AG09309 (cell line): ENCODE results near the gene CDPF1.

Experiments used
- DNase-seq: peaks from one replicate; pipeline ENCODE4 v3.0.0-alpha.2; 2010; ENCODE audit warnings: low read depth
- H3K4me3 ChIP-seq: 2 replicates; pipeline ENCODE4 v1.5.1; 2011; ENCODE audit warnings: mild to moderate bottlenecking, low read depth, low read length, moderate library complexity; ENCODE audit not compliant: control insufficient read depth
- TF ChIP-seq, protein P1 (sequence below): IDR thresholded peaks from 2 replicates; pipeline ENCODE4 v1.5.1; 2011; ENCODE audit warnings: mild to moderate bottlenecking, low read depth, low read length, inconsistent platforms; ENCODE audit not compliant: insufficient read depth, control insufficient read depth; ENCODE audit errors: missing control alignments

The CDPF1 gene

DNA sequence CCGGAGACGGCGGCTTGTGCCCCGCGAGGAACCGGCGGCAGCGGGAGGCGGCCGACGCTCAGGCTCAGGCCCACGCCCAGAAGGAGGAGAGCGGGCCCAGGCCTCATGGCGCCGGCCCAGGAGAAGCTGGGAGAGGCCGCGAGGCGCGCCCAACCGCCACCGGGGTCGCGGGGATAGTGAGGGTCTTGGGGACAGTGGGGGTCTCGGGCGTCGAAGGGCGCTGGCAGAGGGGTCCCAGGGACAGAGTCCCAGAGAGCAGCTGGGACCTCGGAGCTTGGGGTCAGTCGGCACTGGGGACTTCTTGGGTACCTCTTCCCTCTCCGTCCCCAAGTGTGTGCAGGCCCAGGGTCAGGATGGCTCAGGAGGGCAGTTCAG is 13.1 kb upstream of the CDPF1 start, which contains the start of gene PKDREJ:
Gene PKDREJ (minus strand): TSS at position 128 of the 375 bp plus-strand sequence. CDS start 21 bp downstream, at position 107.
- TF ChIP-seq, protein P1, sequence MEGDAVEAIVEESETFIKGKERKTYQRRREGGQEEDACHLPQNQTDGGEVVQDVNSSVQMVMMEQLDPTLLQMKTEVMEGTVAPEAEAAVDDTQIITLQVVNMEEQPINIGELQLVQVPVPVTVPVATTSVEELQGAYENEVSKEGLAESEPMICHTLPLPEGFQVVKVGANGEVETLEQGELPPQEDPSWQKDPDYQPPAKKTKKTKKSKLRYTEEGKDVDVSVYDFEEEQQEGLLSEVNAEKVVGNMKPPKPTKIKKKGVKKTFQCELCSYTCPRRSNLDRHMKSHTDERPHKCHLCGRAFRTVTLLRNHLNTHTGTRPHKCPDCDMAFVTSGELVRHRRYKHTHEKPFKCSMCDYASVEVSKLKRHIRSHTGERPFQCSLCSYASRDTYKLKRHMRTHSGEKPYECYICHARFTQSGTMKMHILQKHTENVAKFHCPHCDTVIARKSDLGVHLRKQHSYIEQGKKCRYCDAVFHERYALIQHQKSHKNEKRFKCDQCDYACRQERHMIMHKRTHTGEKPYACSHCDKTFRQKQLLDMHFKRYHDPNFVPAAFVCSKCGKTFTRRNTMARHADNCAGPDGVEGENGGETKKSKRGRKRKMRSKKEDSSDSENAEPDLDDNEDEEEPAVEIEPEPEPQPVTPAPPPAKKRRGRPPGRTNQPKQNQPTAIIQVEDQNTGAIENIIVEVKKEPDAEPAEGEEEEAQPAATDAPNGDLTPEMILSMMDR = no peak
- no peak for DNase-seq
- no peak within 1 kb of the TSS for H3K4me3 ChIP-seq

DNA sequence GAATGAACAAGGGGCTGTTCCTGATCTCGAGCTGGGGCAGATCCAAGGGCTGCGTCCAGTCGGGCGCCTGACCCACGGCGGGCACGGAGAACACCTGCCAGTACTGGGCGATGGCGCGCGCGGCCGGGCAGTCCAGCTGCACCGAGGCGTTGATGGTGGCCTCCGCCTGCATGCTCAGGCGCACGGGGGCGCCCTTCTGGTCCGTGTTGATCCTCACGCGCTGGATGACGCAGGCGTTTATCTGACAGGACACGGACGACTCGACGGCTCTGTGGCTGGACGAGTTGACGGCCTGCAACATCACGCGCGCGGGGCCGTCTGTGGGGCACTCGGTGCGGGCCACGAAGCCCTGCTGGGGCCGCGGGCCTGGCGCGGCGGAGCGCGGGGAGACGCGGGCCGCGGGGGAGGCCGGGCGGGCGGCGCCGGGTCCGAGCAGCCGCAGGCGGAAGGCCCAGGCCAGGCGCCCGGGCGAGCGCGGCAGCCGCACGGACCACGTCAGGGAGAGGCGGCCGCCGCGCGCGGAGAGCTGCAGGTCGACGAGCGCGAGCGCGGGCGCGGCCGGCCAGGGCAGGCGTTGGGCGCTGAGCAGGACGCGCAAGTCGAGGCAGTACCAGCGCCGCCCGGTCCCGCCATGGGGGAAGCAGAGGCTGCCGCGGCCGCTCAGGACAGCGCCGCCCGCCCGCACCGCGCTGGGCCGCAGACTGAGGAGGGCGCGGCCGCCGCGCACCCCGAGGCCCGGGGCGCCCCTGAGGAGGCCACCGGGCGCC is 12.5 kb upstream of the CDPF1 start:
- no peak for DNase-seq
- TF ChIP-seq, protein P1 = peak; percentile 12
- no peak overlapping the region for H3K4me3 ChIP-seq

DNA sequence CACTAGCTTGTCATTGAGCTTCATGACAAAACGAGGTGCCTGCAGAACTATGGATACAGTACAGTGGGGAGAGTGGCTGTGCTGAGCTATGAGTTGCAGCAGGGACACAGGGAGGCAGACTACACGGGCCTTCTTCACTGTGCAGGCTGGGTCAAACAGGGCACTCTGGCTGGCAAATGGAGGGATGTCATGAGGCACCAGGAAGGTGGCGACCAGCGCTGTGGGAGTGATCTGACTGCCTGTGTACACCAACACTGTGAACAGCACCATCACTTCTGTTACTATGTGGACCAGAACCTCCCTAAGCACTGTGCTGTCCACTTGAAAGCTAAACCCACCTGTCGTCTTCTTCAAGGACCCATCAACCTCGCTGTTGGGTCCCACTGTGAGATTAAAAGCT is 9.9 kb upstream of the CDPF1 start:
- no peak overlapping the region for H3K4me3 ChIP-seq
- DNase-seq = no peak
- TF ChIP-seq, protein P1 = no peak

DNA sequence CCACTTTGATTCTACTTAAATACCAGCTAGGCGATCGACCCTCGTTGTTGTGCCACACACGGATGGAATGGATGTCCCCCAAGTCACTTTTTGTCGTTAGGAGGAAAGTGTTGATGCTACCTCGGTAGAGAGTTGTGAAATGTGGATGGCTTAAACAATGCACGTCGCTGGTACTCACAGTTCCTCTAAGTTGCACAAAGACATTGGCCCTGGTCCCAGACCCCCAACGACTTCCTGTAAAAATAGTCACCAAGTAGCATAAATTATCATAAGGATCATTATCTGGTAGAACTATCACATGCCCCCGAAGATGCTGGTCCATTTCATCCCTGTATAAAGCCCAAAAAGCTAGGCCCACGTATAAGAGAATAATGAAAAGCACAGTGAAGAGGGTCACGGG is 9.3 kb upstream of the CDPF1 start:
- no peak overlapping the region for H3K4me3 ChIP-seq
- TF ChIP-seq, protein P1 = no peak
- no peak for DNase-seq

DNA sequence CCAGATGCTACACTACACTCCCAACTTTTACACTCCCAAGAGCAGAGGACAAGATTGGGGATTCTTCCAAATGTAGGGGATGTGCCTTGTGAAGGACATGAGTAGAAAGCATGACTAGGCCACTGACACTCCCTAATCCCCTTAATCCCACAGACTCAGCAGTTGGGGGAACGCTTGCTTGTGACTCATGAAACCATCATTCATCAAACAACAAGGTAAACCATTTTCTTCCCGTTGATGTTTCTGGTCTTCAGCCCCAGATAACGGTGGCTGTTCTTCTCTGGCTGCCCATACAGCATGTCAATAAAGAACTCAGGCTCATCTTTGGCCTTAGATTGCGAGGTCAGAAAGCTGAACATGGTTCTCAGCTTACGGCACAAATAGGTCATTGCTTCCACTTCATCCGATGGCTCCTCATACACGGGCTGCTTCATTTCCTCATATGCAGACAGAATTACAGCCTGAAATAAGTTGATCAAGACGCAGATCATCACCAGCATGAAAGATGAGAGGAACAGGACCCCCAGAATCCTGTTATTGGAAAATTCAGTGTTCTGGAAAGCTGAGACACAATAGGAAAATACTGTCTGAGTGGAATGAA is 6.4 kb upstream of the CDPF1 start:
- TF ChIP-seq, protein P1 = no peak
- no peak for DNase-seq
- H3K4me3 ChIP-seq = no peak overlapping the region

DNA sequence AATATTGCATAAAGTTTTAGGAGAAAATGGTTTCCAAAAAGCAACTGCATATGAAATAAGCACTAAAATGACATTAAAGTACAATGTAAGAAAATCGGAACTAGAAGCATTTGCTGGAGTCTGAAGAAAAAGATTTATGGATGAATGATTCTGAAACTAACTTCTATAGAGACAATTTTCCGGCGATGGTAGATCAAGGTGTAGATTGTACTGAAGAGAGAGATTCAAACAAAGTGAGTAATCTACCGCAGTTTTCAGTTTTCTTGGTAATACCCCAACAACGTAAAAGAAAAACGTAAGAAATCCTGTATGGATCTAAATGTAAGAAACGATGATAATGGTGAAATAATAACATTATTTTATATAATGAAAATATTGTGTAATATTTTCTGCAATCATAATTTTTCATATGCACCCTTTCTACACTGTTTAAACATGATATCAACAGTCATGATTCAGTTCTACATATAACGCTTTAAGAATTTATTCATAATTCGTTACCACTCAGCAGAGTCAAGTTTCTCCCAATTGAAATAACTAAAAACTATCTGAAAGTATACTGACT is 1.8 kb upstream of the CDPF1 start:
- TF ChIP-seq, protein P1 = no peak
- DNase-seq = no peak
- H3K4me3 ChIP-seq = no peak overlapping the region
